HG03025 (cell line): ENCODE measurements around the gene AGFG2.
"Not testable (repeated sequence)": the region's sequence is repeated elsewhere in the genome, so short reads cannot be mapped to it uniquely, and the experiment has no call there.

Experiments used
- ATAC-seq: cut with Tn5 transposase; IDR thresholded peaks from one replicate; pipeline ENCODE4 v1.9.1; 2021; ENCODE audit warnings: mild to moderate bottlenecking, moderate library complexity; ENCODE audit not compliant: unreplicated experiment, low FRiP score

The AGFG2 gene

DNA sequence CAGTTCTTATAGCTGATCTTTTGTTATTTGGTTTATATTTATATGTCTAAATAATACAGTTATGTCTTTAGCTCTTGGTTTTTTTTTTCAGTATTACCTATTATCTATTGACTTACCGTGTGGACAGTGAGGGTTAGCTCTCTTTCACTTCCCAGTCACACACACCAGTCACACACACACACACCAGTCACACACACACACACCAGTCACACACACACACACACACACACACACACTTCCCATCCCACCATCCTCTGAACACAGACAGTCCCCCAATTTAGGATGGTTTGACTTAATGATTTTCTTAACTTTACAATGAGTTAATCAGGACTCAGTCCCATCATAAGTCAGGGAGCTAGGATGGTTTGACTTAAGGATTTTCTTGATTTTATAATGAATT is 18.9 kb upstream of the AGFG2 start:
- no peak for ATAC-seq

DNA sequence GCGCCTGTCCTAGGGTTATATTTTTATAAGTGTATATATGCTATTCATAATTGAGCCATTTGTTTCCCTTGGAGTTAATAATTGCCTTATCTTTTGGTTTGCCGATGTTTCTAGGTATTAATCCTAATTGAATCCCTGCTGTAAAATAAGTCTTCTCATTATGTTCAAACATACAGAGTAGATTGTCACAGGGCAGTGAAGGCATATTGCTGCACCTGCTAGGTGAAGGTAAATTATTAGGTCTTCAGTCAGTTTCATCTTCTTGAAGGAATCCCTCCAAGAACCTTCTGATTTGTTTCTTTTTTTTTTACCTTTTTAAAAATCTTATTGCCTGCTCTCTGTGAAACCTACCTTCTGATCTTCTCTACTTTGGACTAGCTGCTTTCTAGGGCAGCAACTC is 17.9 kb upstream of the AGFG2 start:
- no peak for ATAC-seq

DNA sequence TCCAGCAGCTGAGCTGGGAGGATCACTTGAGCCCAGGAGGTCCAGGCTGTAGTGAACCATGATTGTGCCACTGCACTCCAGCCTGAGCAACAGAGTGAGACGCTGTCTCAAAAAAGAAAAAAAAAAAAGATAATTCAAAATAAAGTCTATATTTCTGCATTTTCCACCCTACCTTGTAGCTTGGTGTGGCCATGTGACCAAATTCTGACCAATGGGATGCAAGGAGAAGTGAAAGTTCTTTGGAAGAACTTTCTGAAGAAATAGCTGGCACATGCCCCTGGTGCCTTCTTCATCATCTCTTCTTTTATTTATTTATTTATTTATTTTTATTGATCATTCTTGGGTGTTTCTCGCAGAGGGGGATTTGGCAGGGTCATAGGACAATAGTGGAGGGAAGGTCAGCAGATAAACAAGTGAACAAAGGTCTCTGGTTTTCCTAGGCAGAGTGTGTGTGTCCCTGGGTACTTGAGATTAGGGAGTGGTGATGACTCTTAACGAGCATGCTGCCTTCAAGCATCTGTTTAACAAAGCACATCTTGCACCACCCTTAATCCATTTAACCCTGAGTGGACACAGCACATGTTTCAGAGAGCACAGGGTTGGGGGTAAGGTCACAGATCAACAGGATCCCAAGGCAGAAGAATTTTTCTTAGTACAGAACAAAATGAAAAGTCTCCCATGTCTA is 17.0 kb upstream of the AGFG2 start:
- not testable (repeated sequence) for ATAC-seq

DNA sequence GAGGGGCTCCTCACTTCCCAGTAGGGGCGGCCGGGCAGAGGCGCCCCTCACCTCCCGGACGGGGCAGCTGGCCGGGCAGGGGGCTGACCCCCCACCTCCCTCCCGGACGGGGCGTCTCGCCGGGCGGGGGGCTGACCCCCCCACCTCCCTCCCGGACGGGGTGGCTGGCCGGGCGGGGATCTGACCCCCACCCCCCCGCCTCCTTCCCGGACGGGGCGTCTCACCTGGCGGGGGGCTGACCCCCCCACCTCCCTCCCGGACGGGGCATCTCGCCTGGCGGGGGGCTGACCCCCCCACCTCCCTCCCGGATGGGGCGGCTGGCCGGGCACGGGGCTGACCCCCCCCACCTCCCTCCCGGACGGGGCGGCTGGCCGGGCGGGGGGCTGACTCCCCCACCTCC is 15.8 kb upstream of the AGFG2 start:
- ATAC-seq = not testable (repeated sequence)

DNA sequence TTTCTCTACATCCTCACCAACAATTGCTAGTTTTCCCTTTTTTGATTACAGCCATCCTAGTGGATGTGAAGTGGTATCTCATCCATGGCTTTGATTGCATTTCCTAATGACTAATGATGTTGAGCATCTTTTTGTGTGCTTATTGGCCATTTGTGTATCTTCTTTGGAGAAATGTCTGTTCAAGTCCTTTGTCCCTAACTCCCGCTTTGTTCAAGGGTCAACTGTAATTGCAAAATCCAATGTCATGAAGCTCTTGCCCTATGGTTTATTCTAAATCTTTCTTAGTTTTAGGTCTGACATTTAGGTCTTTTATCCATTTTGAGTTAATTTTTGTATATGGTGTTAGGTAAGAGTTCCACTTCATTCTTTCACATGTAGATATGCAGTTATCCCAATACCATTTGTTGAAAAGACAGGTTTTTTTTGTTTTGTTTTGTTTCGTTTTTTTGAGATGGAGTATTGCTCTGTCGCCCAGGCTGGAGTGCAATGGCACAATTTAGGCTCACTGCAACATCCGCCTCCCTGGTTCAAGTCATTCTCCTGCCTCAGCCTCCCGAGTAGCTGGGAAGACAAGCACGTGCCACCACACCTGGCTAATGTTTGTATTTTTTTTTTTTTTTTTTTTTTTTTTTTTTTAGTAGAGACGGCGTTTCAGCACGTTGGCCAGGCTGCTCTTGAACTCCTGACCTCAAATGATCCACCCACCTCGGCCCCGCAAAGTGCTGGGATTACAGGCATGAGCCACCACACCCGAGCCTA is 10.7 kb upstream of the AGFG2 start:
- not testable (repeated sequence) for ATAC-seq

DNA sequence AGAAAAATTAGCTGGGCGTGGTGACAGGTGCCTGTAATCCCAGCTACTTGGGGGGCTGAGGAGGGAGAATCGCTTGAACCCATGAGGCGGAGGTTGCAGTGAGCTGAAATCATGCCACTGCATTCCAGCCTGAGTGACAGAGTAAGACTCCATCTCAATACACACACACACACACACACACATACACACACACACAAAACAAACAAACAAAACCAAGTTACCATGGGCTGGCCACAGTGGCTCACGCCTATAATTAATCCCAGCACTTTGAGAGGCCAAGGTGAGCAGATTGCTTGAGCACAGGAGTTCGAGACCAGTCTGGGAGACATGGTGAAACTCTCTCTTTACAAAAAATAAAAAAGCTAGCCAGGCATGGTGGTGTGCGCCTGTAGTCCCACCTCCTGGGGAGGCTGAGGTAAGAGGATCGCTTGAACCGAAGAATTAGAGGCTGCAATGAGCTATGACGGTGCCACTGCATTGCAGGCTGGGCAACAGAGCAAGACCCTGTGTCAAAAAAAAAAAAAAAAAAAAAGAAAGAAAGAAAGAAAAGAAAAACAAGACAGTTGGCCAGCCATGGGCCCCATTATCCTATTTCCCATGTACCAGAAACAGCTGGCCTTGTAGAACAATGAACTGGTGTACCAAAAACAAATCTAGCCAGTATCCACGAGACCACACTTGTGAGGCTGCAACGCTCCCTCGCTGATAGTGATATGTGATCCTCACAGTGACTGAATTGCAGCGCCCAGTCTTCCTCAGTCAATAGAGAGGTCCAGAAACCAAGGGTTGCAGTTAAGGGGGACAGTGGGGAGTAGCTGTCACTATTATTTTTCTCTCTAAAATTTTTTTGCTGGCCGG is 6.6 kb upstream of the AGFG2 start:
- ATAC-seq = no peak

DNA sequence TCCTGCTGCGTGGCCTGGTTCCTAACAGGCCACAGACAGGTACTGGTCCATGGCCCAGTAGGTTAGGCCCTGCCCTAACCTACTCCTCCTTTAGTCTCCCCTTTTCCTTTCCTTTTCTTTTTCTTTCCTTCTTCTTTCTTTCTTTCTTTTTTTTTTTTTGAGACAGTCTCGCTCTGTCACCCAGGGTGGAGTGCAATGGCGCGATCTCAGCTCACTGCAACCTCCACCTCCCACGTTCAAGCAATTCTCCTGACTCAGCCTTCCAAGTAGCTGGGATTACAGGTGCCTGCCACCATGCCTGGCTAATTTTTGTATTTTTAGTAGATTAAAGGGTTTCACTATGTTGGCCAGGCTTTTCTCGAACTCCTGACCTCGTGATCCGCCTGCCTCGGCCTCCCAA is 3.0 kb upstream of the AGFG2 start:
- not testable (repeated sequence) for ATAC-seq

DNA sequence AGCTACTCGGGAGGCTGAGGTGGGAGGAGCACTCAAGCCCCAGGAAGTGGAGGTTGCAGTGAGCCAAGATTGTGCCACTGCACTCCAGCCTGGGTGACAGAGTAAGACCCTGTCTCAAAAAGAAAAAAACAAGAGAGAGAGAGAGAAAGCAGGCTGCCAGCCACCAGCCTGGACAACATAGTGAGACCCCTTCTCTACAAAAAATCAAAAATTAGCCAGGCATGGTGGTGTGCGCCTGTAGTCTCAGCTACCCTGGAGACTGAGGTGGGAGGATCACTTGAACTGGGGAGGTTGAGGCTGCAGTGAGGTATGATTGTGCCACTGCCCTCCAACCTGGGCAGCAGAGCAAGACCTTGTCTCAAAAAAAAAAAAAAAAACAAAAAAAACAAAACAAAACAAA is 2.3 kb upstream of the AGFG2 start:
- not testable (repeated sequence) for ATAC-seq

DNA sequence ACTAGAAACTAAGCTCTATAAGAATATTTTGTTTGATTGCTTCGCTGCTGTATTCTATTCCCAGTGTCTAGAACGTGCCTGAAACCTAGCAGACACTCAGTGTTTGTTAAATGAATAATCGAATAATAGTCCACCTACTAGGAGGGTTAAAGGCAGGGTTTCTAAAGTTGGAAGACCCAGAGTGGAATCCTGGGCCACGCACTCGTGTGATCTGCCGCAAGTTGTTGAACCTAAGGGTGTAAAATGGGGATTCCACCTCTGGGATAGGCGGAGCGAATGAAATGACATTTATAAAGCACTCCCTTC is 702 bp upstream of the AGFG2 start:
- ATAC-seq = no peak

DNA sequence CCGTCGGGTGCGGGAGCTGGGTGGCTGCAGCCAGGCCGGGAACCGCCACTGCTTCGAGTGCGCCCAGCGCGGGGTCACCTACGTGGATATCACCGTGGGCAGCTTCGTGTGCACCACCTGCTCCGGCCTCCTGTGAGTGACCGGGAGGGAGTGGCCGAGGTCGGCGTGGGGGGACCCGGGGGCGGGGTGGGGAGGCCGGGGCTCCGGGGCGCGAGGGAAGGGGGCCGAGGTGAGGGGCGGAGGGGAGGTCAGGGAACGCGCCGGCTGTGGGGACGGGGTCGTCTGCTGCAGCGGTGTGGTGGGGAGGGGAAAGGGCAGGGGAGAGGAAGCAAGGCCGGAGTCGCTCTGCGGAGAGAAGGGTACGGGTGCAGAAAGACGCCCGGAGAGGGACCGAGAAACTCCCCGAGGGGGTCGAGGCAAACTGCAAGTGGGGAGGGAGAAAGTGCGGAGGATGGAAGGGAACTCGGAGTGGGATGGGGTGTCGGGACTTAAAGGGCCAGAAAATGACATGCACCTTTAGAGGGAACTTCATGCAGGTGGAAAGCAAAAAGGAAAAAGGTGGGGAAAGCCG is 518 bp downstream of the AGFG2 start:
- ATAC-seq = no peak

DNA sequence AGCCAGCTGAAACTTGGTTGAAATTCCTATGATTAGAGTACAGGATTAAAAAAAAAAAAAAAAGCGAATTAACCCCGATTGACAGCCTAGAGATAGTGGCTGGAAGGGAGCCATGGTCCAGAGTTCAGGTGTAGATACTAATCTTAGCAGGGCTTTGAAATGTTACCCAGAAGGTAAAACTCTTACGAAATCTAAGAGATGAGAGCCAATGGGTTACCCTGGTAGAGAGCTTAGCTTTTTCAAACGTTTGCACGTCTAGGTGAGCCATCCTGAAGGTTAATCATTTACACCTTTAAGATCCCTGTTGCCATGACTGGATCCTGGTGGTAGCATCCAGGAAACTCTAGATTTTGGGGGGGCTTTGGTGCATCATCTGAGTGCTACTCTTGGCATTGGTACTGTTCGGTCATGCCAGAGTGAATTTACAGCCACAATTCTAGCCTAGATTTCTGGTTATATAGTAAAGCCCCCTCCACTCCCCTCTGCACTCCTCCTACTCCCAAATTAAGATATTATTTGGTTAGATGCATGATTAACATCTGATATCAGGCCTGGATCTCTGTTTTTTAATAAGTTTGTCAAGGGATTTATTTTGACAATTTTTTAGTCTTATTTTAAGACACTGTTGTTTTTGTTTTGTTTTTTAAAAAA is 1.2 kb downstream of the AGFG2 start:
- ATAC-seq = no peak

DNA sequence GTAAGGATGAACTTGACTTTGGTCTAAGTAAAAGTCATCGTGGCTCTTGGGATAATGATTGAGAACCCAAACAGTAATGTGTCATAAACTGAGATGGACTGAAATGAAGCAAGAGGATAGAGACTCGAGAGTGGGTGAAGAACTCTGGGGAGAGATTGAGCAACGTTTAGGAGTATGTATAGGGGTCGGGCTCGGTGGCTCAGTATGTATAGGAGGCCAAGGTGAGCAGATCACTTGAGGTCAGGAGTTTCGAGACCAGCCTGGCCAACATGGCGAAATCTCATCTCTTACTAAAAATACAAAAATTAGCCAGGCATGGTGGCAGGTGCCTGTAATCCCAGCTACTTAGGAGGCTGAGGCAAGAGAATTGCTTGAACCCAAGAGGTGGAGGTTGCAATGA is 2.3 kb downstream of the AGFG2 start:
- ATAC-seq = not testable (repeated sequence)

DNA sequence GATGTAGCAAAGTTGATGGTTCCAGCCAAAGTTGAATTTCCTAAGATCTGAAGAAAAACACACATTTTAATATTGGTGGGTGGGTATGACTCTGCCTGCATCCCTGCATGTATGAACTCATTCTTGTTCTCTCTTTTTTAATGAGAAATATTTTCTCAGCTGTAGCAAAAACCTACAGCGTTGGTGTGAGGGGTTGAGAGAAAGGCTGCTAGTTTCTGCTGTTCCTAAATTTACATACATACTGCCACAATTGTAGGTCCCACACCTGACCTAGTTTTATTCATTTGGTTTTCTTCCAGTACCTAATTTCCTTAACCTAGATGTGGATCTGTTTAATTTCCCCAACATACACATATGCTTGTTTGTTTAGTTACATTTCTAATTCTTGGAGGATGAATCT is 4.6 kb downstream of the AGFG2 start:
- ATAC-seq = no peak

DNA sequence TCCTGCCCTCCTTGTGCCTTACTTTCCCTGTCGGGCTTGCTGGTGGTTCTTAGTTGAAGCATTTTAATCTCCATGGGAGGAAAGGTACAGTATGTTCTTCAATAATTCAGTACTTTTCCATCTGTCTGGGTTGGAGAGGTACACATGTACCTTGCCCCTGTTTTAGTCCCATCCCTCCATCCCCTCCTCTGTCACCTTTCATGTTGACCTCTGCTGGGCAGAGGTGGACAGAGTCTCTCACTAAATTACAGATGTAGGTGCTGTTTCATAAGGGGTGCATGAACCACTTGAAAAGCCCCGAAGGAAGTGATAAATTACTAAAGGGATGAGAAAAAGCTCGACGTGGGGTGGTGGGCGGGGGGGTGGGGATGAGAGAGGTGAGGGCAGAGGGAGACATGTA is 5.4 kb downstream of the AGFG2 start:
- no peak for ATAC-seq

DNA sequence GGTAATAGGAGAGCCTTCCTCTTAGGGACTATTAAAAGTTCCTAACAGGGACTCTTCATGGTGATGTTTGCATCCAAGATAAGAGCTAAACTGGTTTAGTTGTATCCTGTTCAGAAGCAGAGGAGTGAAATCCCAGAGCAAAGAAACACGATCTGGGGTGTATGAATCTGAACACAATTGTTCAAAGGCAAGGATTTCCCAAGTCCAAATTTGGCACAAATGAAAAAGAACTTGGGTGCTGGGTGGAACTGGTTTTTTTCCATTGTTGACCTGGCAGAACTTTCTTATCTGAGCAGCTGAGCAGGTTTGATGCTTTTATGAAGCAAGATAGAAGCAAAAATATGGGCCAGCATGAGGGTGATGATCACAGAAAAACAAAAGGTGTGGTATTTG is 6.0 kb downstream of the AGFG2 start:
- ATAC-seq = no peak

DNA sequence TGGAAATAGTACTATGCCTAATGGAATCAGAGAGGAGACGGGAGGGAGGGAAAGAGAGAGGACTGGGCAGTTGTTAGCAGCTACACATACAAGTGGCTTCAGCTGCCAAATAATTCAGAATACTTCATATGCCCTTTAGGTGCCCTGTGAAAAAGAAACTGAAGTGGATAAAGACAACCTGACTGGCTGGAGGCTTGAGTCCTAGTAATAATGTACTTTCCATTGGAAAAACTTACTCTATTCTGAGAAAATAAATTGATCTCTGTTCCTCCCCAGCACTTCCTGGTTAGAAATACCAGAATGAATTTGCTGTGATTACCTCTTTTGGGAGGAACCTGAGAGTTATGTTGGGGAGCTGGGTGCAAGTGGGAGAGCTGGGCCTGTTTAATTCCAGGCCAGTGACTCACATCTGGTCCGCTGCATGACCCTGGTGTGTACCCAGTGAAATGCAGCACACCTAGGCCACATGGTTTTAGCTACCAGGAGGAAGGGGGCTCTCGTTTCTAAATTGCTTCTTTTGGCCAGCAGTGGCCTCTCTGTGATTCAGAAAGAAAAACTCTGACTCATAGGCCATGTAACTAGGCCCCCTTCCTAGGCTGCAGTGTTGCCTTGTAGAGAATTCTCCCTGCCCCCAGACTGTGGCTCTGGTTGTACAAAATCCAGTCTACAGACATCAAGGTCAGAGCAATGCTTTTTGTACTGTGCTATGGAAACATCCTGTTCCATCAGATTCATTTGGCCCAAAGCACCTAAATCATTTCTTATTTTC is 6.5 kb downstream of the AGFG2 start:
- no peak for ATAC-seq

DNA sequence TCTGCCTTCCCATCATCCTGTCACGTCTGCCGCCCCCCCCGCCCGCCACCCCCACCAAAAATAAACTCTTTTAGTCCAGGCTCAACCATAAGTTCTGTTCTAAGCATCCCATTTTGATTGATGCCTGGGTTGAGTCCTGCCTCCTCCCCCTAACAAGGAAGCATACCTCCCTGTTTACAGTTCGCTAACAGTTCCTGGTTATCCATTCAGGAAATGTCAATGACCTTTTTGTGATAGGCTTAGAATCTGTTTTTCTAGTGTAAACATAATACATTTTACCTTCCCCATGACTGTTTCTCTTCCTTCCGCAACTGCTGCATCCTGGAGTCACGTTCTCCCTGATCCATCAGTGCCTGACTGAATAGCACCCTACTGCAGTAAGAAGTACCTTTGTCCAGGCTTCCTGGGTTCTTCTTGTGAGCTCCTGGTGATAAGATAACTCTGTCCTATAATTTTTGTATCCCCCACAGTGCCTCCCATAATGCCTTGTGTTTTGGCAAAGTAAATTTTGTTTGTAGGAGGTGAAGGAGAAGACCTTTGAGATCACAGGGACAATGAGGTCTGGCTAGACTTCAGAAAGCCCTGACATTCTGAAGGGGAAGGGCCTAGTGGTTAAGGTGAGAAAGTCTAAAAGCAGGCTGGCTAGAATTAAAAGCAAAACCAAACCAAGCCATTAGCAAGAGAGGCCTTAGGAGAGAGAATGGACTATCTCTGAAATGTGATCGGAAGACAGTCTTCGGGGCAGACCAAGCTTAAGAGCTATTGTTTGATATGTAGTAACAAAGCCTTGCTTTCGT is 7.3 kb downstream of the AGFG2 start:
- ATAC-seq = no peak

DNA sequence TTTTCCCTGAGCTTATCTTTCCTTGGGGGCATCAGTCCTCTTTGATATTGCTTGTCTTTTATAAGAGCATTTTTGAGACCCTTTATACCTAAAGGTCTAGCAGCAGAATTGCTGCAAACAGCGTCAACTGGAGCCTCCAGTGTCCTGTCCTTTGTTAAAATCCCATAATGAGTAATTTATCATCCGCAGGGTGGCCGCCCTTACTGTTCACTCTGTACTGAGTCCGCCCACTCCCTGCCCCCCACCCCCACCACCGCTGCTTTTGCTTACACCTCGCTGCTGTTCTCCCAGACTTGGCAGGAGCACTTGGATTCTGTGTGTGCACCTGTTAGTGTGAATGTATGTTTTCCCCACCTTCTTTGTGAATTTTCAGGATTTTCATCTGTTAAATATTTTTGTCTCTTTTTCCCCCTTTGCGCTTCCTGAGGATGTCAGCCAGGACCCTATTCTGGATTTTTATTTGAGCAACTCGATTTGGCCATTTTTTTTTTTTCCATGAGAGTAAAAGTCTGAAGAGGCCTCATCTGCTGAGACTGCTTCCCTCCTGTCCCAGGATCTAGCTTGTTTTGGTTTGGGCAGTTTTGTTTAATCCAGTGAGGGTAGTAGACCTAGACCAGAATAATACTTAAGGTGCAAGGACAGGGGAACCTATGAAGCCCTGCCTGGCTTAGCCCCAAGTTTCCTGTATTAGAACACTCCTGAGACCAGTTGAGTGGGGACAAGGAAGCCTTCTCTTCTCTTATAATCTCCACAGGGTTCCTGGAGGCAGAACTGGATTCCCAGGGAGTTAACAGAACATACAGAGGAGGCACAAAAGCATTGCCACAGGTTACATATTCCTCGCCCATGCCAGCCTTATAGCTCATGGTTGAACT is 8.2 kb downstream of the AGFG2 start:
- ATAC-seq = no peak
